GM12878 (cell line): ENCODE measurements around the gene NOS1. TPM values are rescaled to one million over a fixed set of nuclear protein-coding genes. Genes with fewer than 3 reads are reported as not detected.

Experiments used
- ATAC-seq: fragments of 200-7000 bp; cut with Tn5 transposase; 3 replicates; pipeline ENCODE4 v1.9.1; 2020; ENCODE audit warnings: mild to moderate bottlenecking, moderate library complexity
- BruUV-seq: library from RNA; stranded (reverse); fragments of 400-500 nt; replicated peaks from 2 replicates; lab custom pipeline; 2021; lab: Mats Ljungman, UMichigan
- CTCF ChIA-PET: fragments of 300-600 bp; sonication (Branson Sonifier 250); formaldehyde crosslinking; extraction: SDS; loops from one replicate; lab custom pipeline; 2021; ENCODE audit warnings: inconsistent platforms; lab: Yijun Ruan, JAX
- POLR2A ChIA-PET: fragments of 350-600 bp; formaldehyde crosslinking; extraction: SDS; loops from one replicate; lab custom pipeline; 2021; ENCODE audit warnings: inconsistent platforms; lab: Charles Lee
- RAD21 ChIA-PET: fragments of 300-600 bp; sonication (Branson Sonifier 250); formaldehyde crosslinking; loops from one replicate; lab custom pipeline; 2023; ENCODE audit warnings: antibody characterized with exemption; ENCODE audit not compliant: unreplicated experiment; lab: Charles Lee
- SMC1A ChIA-PET: fragments of 300-600 bp; sonication (Branson Sonifier 250); formaldehyde crosslinking; loops from one replicate; lab custom pipeline; 2023; ENCODE audit not compliant: unreplicated experiment, uncharacterized antibody; lab: Charles Lee
- DNase-seq: peaks from one replicate; pipeline ENCODE4 v3.0.0-alpha.2; 2011; ENCODE audit warnings: low read depth, low spot score
- FAIRE-seq: peaks from 3 replicates; lab custom pipeline; 2011; peaks lifted over from hg19 to GRCh38; lab: Jason Lieb, UNC
- H2AFZ ChIP-seq: 2 replicates; pipeline ENCODE4 v1.6.0; 2011; ENCODE audit warnings: low read depth, low read length, control low read depth; ENCODE audit not compliant: control insufficient read depth
- H3K27ac ChIP-seq: 2 replicates; pipeline ENCODE4 v1.5.1; 2011; ENCODE audit warnings: control low read depth; ENCODE audit not compliant: control insufficient read depth, insufficient read depth
- H3K27me3 ChIP-seq, 2 experiments: replicated peaks in 1 of 2; 2 replicates each; pipeline versions ENCODE4 v1.6.0 to v1.6.1; 2011; ENCODE audit warnings: low read length in 1 of 2; ENCODE audit not compliant: control insufficient read depth in 2 of 2, insufficient read depth in 2 of 2
- H3K36me3 ChIP-seq, 2 experiments: 2 replicates each; pipeline ENCODE4 v1.5.1; 2011; ENCODE audit warnings: low read length in 1 of 2; ENCODE audit not compliant: control insufficient read depth in 2 of 2, insufficient read depth in 2 of 2
- H3K4me1 ChIP-seq: 2 replicates; pipeline ENCODE4 v1.6.1; 2011; ENCODE audit warnings: mild to moderate bottlenecking, low read length, moderate library complexity, mixed read lengths; ENCODE audit not compliant: control insufficient read depth, insufficient read depth
- H3K4me2 ChIP-seq: 2 replicates; pipeline ENCODE4 v1.6.0; 2011; ENCODE audit warnings: control low read depth; ENCODE audit not compliant: control insufficient read depth, insufficient read depth
- H3K4me3 ChIP-seq: fragments of 200-600 bp; sonication (generic); 2 replicates; pipeline ENCODE4 v1.5.1; 2016
- H3K79me2 ChIP-seq: 2 replicates; pipeline ENCODE4 v1.6.0; 2011; ENCODE audit warnings: low read length; ENCODE audit not compliant: control insufficient read depth, insufficient read depth
- H3K9ac ChIP-seq: 2 replicates; pipeline ENCODE4 v1.8.0; 2011; ENCODE audit warnings: low read length, control low read depth, mixed read lengths; ENCODE audit not compliant: control insufficient read depth, insufficient read depth
- H3K9me3 ChIP-seq: replicated peaks from 3 replicates; pipeline ENCODE4 v1.5.1; 2011; ENCODE audit warnings: mild to moderate bottlenecking, low read length; ENCODE audit not compliant: control insufficient read depth, insufficient read depth
- H4K20me1 ChIP-seq: 2 replicates; pipeline ENCODE4 v1.6.0; 2011; ENCODE audit not compliant: control insufficient read depth, insufficient read depth
- BCL11A ChIP-seq: IDR thresholded peaks from 2 replicates; pipeline ENCODE4 v1.6.1; 2011; ENCODE audit warnings: low read depth, low read length
- CBFB ChIP-seq: IDR thresholded peaks from 2 replicates; pipeline ENCODE4 v1.6.1; 2016; ENCODE audit warnings: antibody characterized with exemption, low read depth
- CBX3 ChIP-seq: fragments of 200-600 bp; sonication (generic); IDR thresholded peaks from 2 replicates; pipeline ENCODE4 v1.6.1; 2016; ENCODE audit warnings: low read depth, borderline replicate concordance
- CEBPB ChIP-seq, 2 experiments: fragments of 150-350 bp in 1 of 2; IDR thresholded peaks; 2 replicates each; pipeline ENCODE4 v1.6.1; 2012 to 2014; ENCODE audit warnings: low read depth in 2 of 2, low read length in 2 of 2, borderline replicate concordance in 1 of 2, inconsistent platforms in 1 of 2
- CREM ChIP-seq: IDR thresholded peaks from 2 replicates; pipeline ENCODE4 v1.6.1; 2014; ENCODE audit warnings: antibody characterized with exemption, low read depth
- HDGF ChIP-seq: fragments of 450-650 bp; IDR thresholded peaks from 2 replicates; pipeline ENCODE4 v1.6.1; 2016; ENCODE audit warnings: antibody characterized with exemption
- MTA2 ChIP-seq: fragments of 450-650 bp; IDR thresholded peaks from 2 replicates; pipeline ENCODE4 v1.6.1; 2016; ENCODE audit warnings: low read depth, mild to moderate bottlenecking, moderate library complexity
- MYB ChIP-seq: fragments of 150-350 bp; IDR thresholded peaks from 2 replicates; pipeline ENCODE4 v1.6.1; 2014; ENCODE audit warnings: mild to moderate bottlenecking, low read depth, low read length, borderline replicate concordance
- POLR2A ChIP-seq: IDR thresholded peaks from 2 replicates; pipeline ENCODE4 v1.6.1; 2011; ENCODE audit warnings: low read depth, mild to moderate bottlenecking, low read length
- RELA ChIP-seq: fragments of 450-650 bp; IDR thresholded peaks from 2 replicates; pipeline ENCODE4 v1.8.0; 2014; ENCODE audit warnings: borderline replicate concordance; ENCODE audit not compliant: partially characterized antibody
- RELB ChIP-seq: fragments of 450-650 bp; IDR thresholded peaks from 2 replicates; pipeline ENCODE4 v1.6.1; 2017; ENCODE audit warnings: low read depth, mild to moderate bottlenecking, moderate library complexity
- RUNX3 ChIP-seq: IDR thresholded peaks from 2 replicates; pipeline ENCODE4 v1.6.1; 2012; ENCODE audit warnings: low read length, inconsistent platforms
- TCF7 ChIP-seq: IDR thresholded peaks from 2 replicates; pipeline ENCODE4 v1.6.1; 2014; ENCODE audit warnings: antibody characterized with exemption, borderline replicate concordance
- ZBTB4 ChIP-seq: fragments of 450-650 bp; formaldehyde crosslinking; IDR thresholded peaks from 2 replicates; pipeline ENCODE4 v1.4.0; 2022; ENCODE audit warnings: mild to moderate bottlenecking, moderate library complexity
- ZSCAN29 ChIP-seq: fragments of 450-650 bp; IDR thresholded peaks from 2 replicates; pipeline ENCODE4 v1.6.1; 2017; ENCODE audit warnings: mild to moderate bottlenecking, moderate library complexity
- WGBS: methylation state at CpG from one replicate; pipeline ENCODE4 v1.1.6; 2016; ENCODE audit warnings: low lambda C conversion rate; ENCODE audit not compliant: insufficient replicate concordance, insufficient coverage; ENCODE audit errors: missing lambda C conversion rate; 5-methylcytosine and 5-hydroxymethylcytosine counted together
- in situ Hi-C: fragments of 300-500 bp; cut with MboI; formaldehyde crosslinking; loops from 9 replicates; pipeline ENCODE4 v1.14.3; 2018; ENCODE audit warnings: mixed read lengths
- intact Hi-C: fragments of 100-400 bp; cut with micrococcal nuclease; formaldehyde crosslinking; loops from one replicate; pipeline ENCODE4 v1.14.2; 2022; ENCODE audit not compliant: unreplicated experiment
- polyA plus RNA-seq, 11 experiments: library from polyadenylated mRNA; depleted of rRNA in 4 of 11; unstranded in 6 of 11; stranded (reverse) in 5 of 11; fragments of >200 nt; fragmentation: Nextera tagmentation in 4 of 11; fragmentation: Illumina TruSeq in 1 of 11; extraction: Ambion mirVana in 4 of 11; extraction: Trizol in 1 of 11; gene quantifications; 1 replicate in 1 of 11; 2 replicates in 10 of 11; pipeline versions ENCODE4 v1.2.1 to v1.2.3, GENCODE V29; 2011 to 2016; ENCODE audit warnings: inconsistent platforms in 2 of 11, missing spikeins in 2 of 11, low read depth in 1 of 11
- total RNA-seq, 4 experiments: library from RNA; depleted of rRNA in 3 of 4; stranded (reverse); fragments of >200 nt in 3 of 4; fragmentation: Illumina TruSeq in 1 of 4; extraction: Trizol in 1 of 4; gene quantifications; 2 replicates each; pipeline versions ENCODE4 v1.2.1 to v1.2.3, GENCODE V29; 2013 to 2021

NOS1 gene
- total and polyA plus RNA-seq, 10 of the 15 experiments (the other 5 are each of a cell fraction or from before 2014, with no cell fraction given) = under 0.01 to 0.04 (median 0.01) TPM; not detected in 7

GRCh38 chr12:117318591-117318990 is 42.8 kb downstream of the NOS1 start:
- CTCF ChIA-PET = no interaction called here
- no peak for FAIRE-seq
- no peak overlapping the region for H3K9ac ChIP-seq
- POLR2A ChIA-PET = no interaction called here
- intact Hi-C loops = no loop called here
- H3K4me2 ChIP-seq = no peak overlapping the region
- no peak for TF ChIP-seq CBX3
- in situ Hi-C loops = no loop called here
- SMC1A ChIA-PET = no interaction called here
- WGBS = 16% methylated on average over 9 of the region's 9 CpGs
- ATAC-seq = no peak
- no peak overlapping the region for H3K27ac ChIP-seq
- no peaks in the 10 kb centered on the region for H3K36me3 ChIP-seq
- no peaks in the 10 kb centered on the region for H3K79me2 ChIP-seq
- no peaks in the 10 kb centered on the region; the same call in 2 of the 3 replicates for H3K9me3 ChIP-seq
- no peaks in the 10 kb centered on the region for H3K27me3 ChIP-seq
- DNase-seq = no peak
- RAD21 ChIA-PET = no interaction called here
- no peak overlapping the region for H3K4me3 ChIP-seq
- H4K20me1 ChIP-seq = no peaks in the 10 kb centered on the region
- H3K4me1 ChIP-seq = no peaks in the 10 kb centered on the region
- BruUV-seq = no TSS peak
- H2AFZ ChIP-seq = no peak overlapping the region

- in situ Hi-C loops = no loop called here
- TF ChIP-seq RELA = no peak
- TF ChIP-seq TCF7 = no peak
- TF ChIP-seq CREM = no peak
- no peak for TF ChIP-seq MTA2
- no peak for TF ChIP-seq RUNX3
- no peak for TF ChIP-seq MYB
- no peak for TF ChIP-seq HDGF
- no peak for TF ChIP-seq BCL11A
- no peak for TF ChIP-seq RELB
- TF ChIP-seq ZBTB4 (CRISPR knock-in tag) = no peak
- no peak for TF ChIP-seq ZSCAN29
- TF ChIP-seq CBFB = no peak
- no peak for TF ChIP-seq CEBPB (IDR thresholded peaks at IDR 0.05; ENCODE audit: borderline replicate concordance in 1 of 2, low read depth in 2 of 2, low read length in 2 of 2)
- no peak for TF ChIP-seq POLR2A
These were observed 45.1 kb downstream of the NOS1 start for GRCh38 chr12:117316336-117316735.

More at GRCh38 chr12:117316336-117316735, 45.1 kb downstream of the NOS1 start:
- H2AFZ ChIP-seq = no peak overlapping the region
- no peak for DNase-seq
- WGBS = 30% methylated on average over 6 of the region's 6 CpGs
- BruUV-seq = no TSS peak
- H3K9me3 ChIP-seq = no peaks in the 10 kb centered on the region; the same call in 2 of the 3 replicates
- POLR2A ChIA-PET = interaction anchor here (0.5 kb wide), 1 partner anchor 1948 kb away, joined by 3 read pairs; no protein-coding TSS in a partner anchor
- no peaks in the 10 kb centered on the region for H3K27me3 ChIP-seq
- no peak for ATAC-seq
- RAD21 ChIA-PET = no interaction called here
- FAIRE-seq = no peak
- intact Hi-C loops = no loop called here
- H3K9ac ChIP-seq = no peak overlapping the region
- CTCF ChIA-PET = no interaction called here
- no peaks in the 10 kb centered on the region for H3K36me3 ChIP-seq
- H3K4me2 ChIP-seq = no peak overlapping the region
- H3K27ac ChIP-seq = no peak overlapping the region
- SMC1A ChIA-PET = no interaction called here
- H4K20me1 ChIP-seq = no peaks in the 10 kb centered on the region
- H3K4me3 ChIP-seq = no peak overlapping the region
- H3K79me2 ChIP-seq = no peaks in the 10 kb centered on the region
- H3K4me1 ChIP-seq = no peaks in the 10 kb centered on the region
